Measurements from ENCODE around the gene RUNX2.
A peak's percentile ranks its signal among the peaks of the same experiment; 100 is the strongest.

RUNX2 gene

GRCh38 chr6:45351076-45351475 is 22.9 kb downstream of the RUNX2 start:
- DNase-seq (ENCODE audit: low read depth): no peak

GRCh38 chr6:45351667-45352066 is 23.5 kb downstream of the RUNX2 start:
- no peak for DNase-seq (ENCODE audit: low read depth)

- DNase-seq (ENCODE audit: low read depth): no peak
Measured at GRCh38 chr6:45353654-45354053, 25.5 kb downstream of the RUNX2 start.

GRCh38 chr6:45364466-45364865 is 36.3 kb downstream of the RUNX2 start:
- no peak for DNase-seq (ENCODE audit: low read depth)

- no peak for DNase-seq (ENCODE audit: low read depth)
Measured at GRCh38 chr6:45365036-45365435, 36.9 kb downstream of the RUNX2 start.

- DNase-seq (ENCODE audit: low read depth): no peak
Measured at GRCh38 chr6:45366534-45366933, 38.4 kb downstream of the RUNX2 start.

- no peak for DNase-seq (ENCODE audit: low read depth)
Measured at GRCh38 chr6:45367999-45368398, 39.9 kb downstream of the RUNX2 start.

- no peak for DNase-seq (ENCODE audit: low read depth)
Measured at GRCh38 chr6:45369870-45370269, 41.7 kb downstream of the RUNX2 start.

GRCh38 chr6:45371924-45372573 is 43.9 kb downstream of the RUNX2 start:
- no peak for DNase-seq (ENCODE audit: low read depth)

GRCh38 chr6:45375449-45375848 is 47.3 kb downstream of the RUNX2 start:
- no peak for DNase-seq (ENCODE audit: low read depth)

GRCh38 chr6:45376310-45377042 is 48.3 kb downstream of the RUNX2 start:
- no peak for DNase-seq (ENCODE audit: low read depth)

- peak; percentile 63 for DNase-seq (ENCODE audit: low read depth)
Measured at GRCh38 chr6:45377043-45377553, 49.0 kb downstream of the RUNX2 start.

GRCh38 chr6:45377554-45378333 is 49.6 kb downstream of the RUNX2 start, which contains the start of gene SUPT3H:
Gene SUPT3H, minus strand, starts transcription at chr6:45377934.
- DNase-seq (ENCODE audit: low read depth): peak; percentile 78

GRCh38 chr6:45378334-45378926 is 50.3 kb downstream of the RUNX2 start:
- DNase-seq (ENCODE audit: low read depth): no peak

GRCh38 chr6:45382391-45382790 is 54.3 kb downstream of the RUNX2 start:
- DNase-seq (ENCODE audit: low read depth): no peak

GRCh38 chr6:45386501-45386900 is 58.4 kb downstream of the RUNX2 start:
- DNase-seq (ENCODE audit: low read depth): no peak

GRCh38 chr6:45387236-45387635 is 59.1 kb downstream of the RUNX2 start:
- DNase-seq (ENCODE audit: low read depth): no peak

- no peak for DNase-seq (ENCODE audit: low read depth)
Measured at GRCh38 chr6:45388328-45388727, 60.2 kb downstream of the RUNX2 start.

- DNase-seq (ENCODE audit: low read depth): no peak
Measured at GRCh38 chr6:45394586-45395095, 66.5 kb downstream of the RUNX2 start.

- no peak for DNase-seq (ENCODE audit: low read depth)
Measured at GRCh38 chr6:45398075-45398813, 70.1 kb downstream of the RUNX2 start.

- DNase-seq (ENCODE audit: low read depth): no peak
Measured at GRCh38 chr6:45400021-45400420, 71.9 kb downstream of the RUNX2 start.
